K562 (cell line): ENCODE results near the gene CD46. TPM values are rescaled to one million over a fixed set of nuclear protein-coding genes. Genes with fewer than 3 reads are reported as not detected.
"Not testable (repeated sequence)": the region's sequence is repeated elsewhere in the genome, so short reads cannot be mapped to it uniquely, and the experiment has no call there.

ENCODE experiments used
- ATAC-seq: fragments of 200-7000 bp; cut with Tn5 transposase; 3 replicates; pipeline ENCODE4 v1.9.1; 2020; ENCODE audit warnings: moderate library complexity
- BruUV-seq: library from RNA; stranded (reverse); fragments of 400-500 nt; replicated peaks from 2 replicates; lab custom pipeline; 2021; lab: Mats Ljungman, UMichigan
- CTCF ChIA-PET: fragments of 300-600 bp; formaldehyde crosslinking; extraction: SDS; loops from one replicate; lab custom pipeline; 2021; ENCODE audit warnings: low intra/inter-chr PET ratio; lab: Yijun Ruan, JAX
- POLR2A ChIA-PET: fragments of 300-600, 350-650 bp; sonication (Branson Sonifier 250); formaldehyde crosslinking; extraction: SDS; loops from one replicate; lab custom pipeline; 2021; ENCODE audit warnings: antibody characterized with exemption, inconsistent platforms; lab: Yijun Ruan, JAX
- DNase-seq, 4 experiments: peaks; one replicate each; pipeline versions ENCODE4 v3.0.0 to v3.0.0-alpha.2; 2011 to 2018; ENCODE audit warnings: low spot score in 3 of 4, mixed read lengths in 3 of 4; ENCODE audit errors: extremely low read depth in 1 of 4
- FAIRE-seq: peaks from 2 replicates; lab custom pipeline; 2011; peaks lifted over from hg19 to GRCh38; lab: Jason Lieb, UNC
- H2AFZ ChIP-seq: 2 replicates; pipeline ENCODE4 v1.6.0; 2011; ENCODE audit warnings: low read depth, low read length, control low read depth, inconsistent platforms
- H3K27ac ChIP-seq: fragments of 200-600 bp; 3 replicates; pipeline ENCODE4 v1.8.0; 2011; ENCODE audit warnings: low read depth, mild to moderate bottlenecking, control low read depth, inconsistent platforms, low read length, moderate library complexity, mixed read lengths; ENCODE audit errors: extremely low read depth
- H3K27me3 ChIP-seq, 2 experiments: fragments of 300-600 bp in 1 of 2; 2 replicates in 1 of 2; 3 replicates in 1 of 2; pipeline versions ENCODE4 v1.6.0 to v1.8.0; 2011; ENCODE audit warnings: inconsistent platforms in 2 of 2, low read length in 2 of 2, mild to moderate bottlenecking in 1 of 2, mixed read lengths in 1 of 2, moderate library complexity in 1 of 2; ENCODE audit not compliant: control insufficient read depth in 2 of 2, insufficient read depth in 2 of 2
- H3K36me3 ChIP-seq: fragments of 300-600 bp; 3 replicates; pipeline ENCODE4 v1.8.0; 2011; ENCODE audit warnings: mild to moderate bottlenecking, low read length, inconsistent platforms; ENCODE audit not compliant: control insufficient read depth, insufficient read depth
- H3K4me1 ChIP-seq, 2 experiments: fragments of 200-600 bp in 1 of 2; replicated peaks in 1 of 2; 2 replicates in 1 of 2; 3 replicates in 1 of 2; pipeline versions ENCODE4 v1.5.1 to v1.8.0; 2011; ENCODE audit warnings: inconsistent platforms in 2 of 2, low read length in 2 of 2, mild to moderate bottlenecking in 1 of 2, mixed read lengths in 1 of 2, moderate library complexity in 1 of 2; ENCODE audit not compliant: control insufficient read depth in 2 of 2, insufficient read depth in 2 of 2
- H3K4me2 ChIP-seq: 2 replicates; pipeline ENCODE4 v1.6.1; 2011; ENCODE audit warnings: low read length, control low read depth, inconsistent platforms, mixed read lengths; ENCODE audit not compliant: insufficient read depth
- H3K4me3 ChIP-seq: fragments of 200-600 bp; sonication (generic), shearing (Covaris generic); 2 replicates; pipeline ENCODE4 v1.5.1; 2016; ENCODE audit warnings: control low read depth, inconsistent platforms
- H3K79me2 ChIP-seq: fragments of 200-600 bp; 3 replicates; pipeline ENCODE4 v1.8.0; 2011; ENCODE audit warnings: low read length, inconsistent platforms; ENCODE audit not compliant: control insufficient read depth, insufficient read depth
- H3K9ac ChIP-seq, 2 experiments: 2 replicates each; pipeline versions ENCODE4 v1.6.0 to v1.6.1; 2011; ENCODE audit warnings: low read depth in 2 of 2, low read length in 2 of 2, control low read depth in 1 of 2, inconsistent platforms in 1 of 2, mild to moderate bottlenecking in 1 of 2, mixed read lengths in 1 of 2; ENCODE audit not compliant: insufficient read depth in 1 of 2
- H3K9me1 ChIP-seq: one replicate; pipeline ENCODE4 v1.6.0; 2011; ENCODE audit warnings: inconsistent platforms, mild to moderate bottlenecking, low read length, moderate library complexity; ENCODE audit not compliant: control insufficient read depth, insufficient read depth
- H3K9me3 ChIP-seq: replicated peaks from 2 replicates; pipeline ENCODE4 v1.5.1; 2011; ENCODE audit warnings: low read depth, low read length, inconsistent platforms; ENCODE audit not compliant: control insufficient read depth, insufficient read depth
- H4K20me1 ChIP-seq: replicated peaks from 2 replicates; pipeline ENCODE4 v1.6.1; 2011; ENCODE audit warnings: low read length, inconsistent platforms, mixed read lengths; ENCODE audit not compliant: control insufficient read depth, insufficient read depth
- BCL6 ChIP-seq: fragments of 250-450 bp; sonication (Bioruptor Pico); IDR thresholded peaks from 2 replicates; pipeline ENCODE4 v1.4.0; 2020
- FOXM1 ChIP-seq, 2 experiments: fragments of 450-650 bp in 1 of 2; sonication (generic) in 1 of 2; formaldehyde crosslinking in 1 of 2; IDR thresholded peaks; 2 replicates each; pipeline versions ENCODE4 v1.6.1 to v1.9.0; 2017 to 2022; ENCODE audit warnings: low read depth in 2 of 2, mild to moderate bottlenecking in 2 of 2, missing genetic modification reagents in 1 of 2, moderate library complexity in 1 of 2
- JUND ChIP-seq, 2 experiments: IDR thresholded peaks; 2 replicates in 1 of 2; 3 replicates in 1 of 2; pipeline ENCODE4 v1.6.1; 2011; ENCODE audit warnings: borderline replicate concordance in 2 of 2, low read depth in 2 of 2, low read length in 2 of 2, improper control_type of control experiment in 1 of 2, missing biosample characterization in 1 of 2, missing genetic modification characterization in 1 of 2, missing genetic modification reagents in 1 of 2
- MCM7 ChIP-seq, 2 experiments: fragments of 450-650 bp; IDR thresholded peaks; 2 replicates each; pipeline ENCODE4 v1.6.1; 2016 to 2018
- MNT ChIP-seq, 2 experiments: fragments of 450-650 bp; conservative IDR thresholded peaks; 2 replicates each; pipeline ENCODE4 v1.6.1; 2017; ENCODE audit warnings: mild to moderate bottlenecking in 2 of 2, moderate library complexity in 2 of 2
- PREB ChIP-seq: sonication (generic); formaldehyde crosslinking; IDR thresholded peaks from 2 replicates; pipeline ENCODE4 v1.8.1; 2023; ENCODE audit warnings: mild to moderate bottlenecking, missing genetic modification reagents
- RAD21 ChIP-seq, 2 experiments: fragments of 250-450 bp in 1 of 2; fragments of 450-650 bp in 1 of 2; sonication (Bioruptor Pico) in 1 of 2; formaldehyde crosslinking in 1 of 2; IDR thresholded peaks in 1 of 2; conservative IDR thresholded peaks in 1 of 2; 2 replicates each; pipeline versions ENCODE4 v1.4.0 to v1.8.0; 2020 to 2022; ENCODE audit warnings: mild to moderate bottlenecking in 2 of 2, moderate library complexity in 1 of 2
- RCOR1 ChIP-seq, 2 experiments: IDR thresholded peaks; 2 replicates each; pipeline ENCODE4 v1.6.1; 2012; ENCODE audit warnings: low read depth in 2 of 2, low read length in 2 of 2, borderline replicate concordance in 1 of 2, improper control_type of control experiment in 1 of 2
- RFX1 ChIP-seq: fragments of 450-650 bp; IDR thresholded peaks from 2 replicates; pipeline ENCODE4 v1.6.1; 2016; ENCODE audit warnings: mild to moderate bottlenecking, moderate library complexity
- RHOXF2B ChIP-seq: fragments of 250-450 bp; sonication (Bioruptor Pico); conservative IDR thresholded peaks from 2 replicates; pipeline ENCODE4 v1.5.1; 2021
- STAT5A ChIP-seq: IDR thresholded peaks from 2 replicates; pipeline ENCODE4 v1.6.1; 2012; ENCODE audit warnings: low read length, inconsistent platforms, borderline replicate concordance
- ZNF384 ChIP-seq: IDR thresholded peaks from 2 replicates; pipeline ENCODE4 v1.6.1; 2012; ENCODE audit warnings: low read depth, low read length, improper control_type of control experiment
- WGBS: fragments of 100-300 bp; shearing (Covaris generic); methylation state at CpG from one replicate; pipeline ENCODE4 v1.1.6; 2016; ENCODE audit warnings: low coverage, mixed read lengths; ENCODE audit not compliant: insufficient coverage; ENCODE audit errors: missing lambda C conversion rate; 5-methylcytosine and 5-hydroxymethylcytosine counted together
- in situ Hi-C: fragments of 300-500 bp; cut with MboI; formaldehyde crosslinking; loops from 4 replicates; pipeline ENCODE4 v1.15.0; 2018; ENCODE audit warnings: inconsistent platforms, mixed read lengths
- intact Hi-C: fragments of 100-400 bp; cut with micrococcal nuclease; formaldehyde crosslinking; loops from 2 replicates; pipeline ENCODE4 v1.14.2; 2022
- polyA plus RNA-seq, 8 experiments: library from polyadenylated mRNA; depleted of rRNA in 4 of 8; stranded (reverse) in 5 of 8; unstranded in 3 of 8; fragments of >200 nt; fragmentation: Nextera tagmentation in 2 of 8; fragmentation: Illumina TruSeq in 1 of 8; extraction: Ambion mirVana in 2 of 8; extraction: Trizol in 1 of 8; gene quantifications; 2 replicates each; pipeline versions ENCODE4 v1.2.1 to v1.2.3, GENCODE V29; 2011 to 2014; ENCODE audit warnings: inconsistent platforms in 1 of 8, missing spikeins in 1 of 8
- total RNA-seq, 7 experiments: library from RNA; depleted of rRNA in 6 of 7; stranded (reverse); fragments of >200 nt in 6 of 7; fragmentation: Illumina TruSeq in 2 of 7; extraction: Trizol in 2 of 7; gene quantifications; 2 replicates each; pipeline versions ENCODE4 v1.2.1 to v1.2.3, GENCODE V29; 2011 to 2021; ENCODE audit warnings: low replicate concordance in 1 of 7

The CD46 gene
- total and polyA plus RNA-seq, 9 of the 15 experiments (the other 6 are each of a cell fraction or from before 2014, with no cell fraction given) = 87.9 to 374 (median 156) TPM

DNA sequence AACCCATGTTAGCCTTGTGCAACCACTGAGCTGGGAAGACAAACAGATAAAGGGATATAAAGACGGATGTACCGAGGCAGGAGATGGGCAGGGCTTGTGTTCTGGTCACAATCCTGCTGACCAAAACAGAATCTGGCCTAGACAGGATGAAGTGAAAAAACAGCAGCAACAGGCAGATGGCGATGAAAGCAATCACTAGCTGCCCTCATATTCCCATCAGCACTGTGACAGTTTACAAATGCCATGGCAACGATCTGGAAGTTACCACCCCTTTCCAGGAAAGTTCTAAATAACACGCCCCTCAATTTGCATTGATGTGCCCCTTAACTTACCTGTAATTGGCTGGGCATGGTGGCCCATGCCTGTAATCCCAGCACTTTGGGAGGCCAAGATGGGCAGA, 40.6 kb upstream of the CD46 start (continued):
- TF ChIP-seq RFX1 (peak; percentile 95), FOXM1 (IDR thresholded peaks at IDR 0.05; ENCODE audit: low read depth) (no peak), FOXM1 (CRISPR knock-in tag; IDR thresholded peaks at IDR 0.05; ENCODE audit: low read depth) (no peak), MCM7 (IDR thresholded peaks at IDR 0.05) (no peak), PREB (peak; percentile 72; the same call in 1 of the 2 replicates), RAD21 (CRISPR knock-in tag; conservative IDR thresholded peaks at IDR 0.05 in 1 of 2, IDR thresholded peaks at IDR 0.05 in 1 of 2) (peak; percentile 63 to 83), RCOR1 (IDR thresholded peaks at IDR 0.05; ENCODE audit: borderline replicate concordance in 1 of 2, low read depth in 2 of 2, low read length in 2 of 2) (0 out of 4 replicates have a peak, but pooled peaks of 1 of the 2 experiments have one; percentile 45), MNT (conservative IDR thresholded peaks at IDR 0.05) (peak in 1 of 2 experiments; percentile 37; a peak in 1 of 4 replicates), JUND (IDR thresholded peaks at IDR 0.05; ENCODE audit: borderline replicate concordance, low read depth, low read length) (no peak; the same call in 1 of the 2 replicates), JUND (tag; IDR thresholded peaks at IDR 0.05; ENCODE audit: borderline replicate concordance, low read depth, low read length) (peak; percentile 27; the same call in 1 of the 3 replicates), RHOXF2B (CRISPR knock-in tag) (no peak), ZNF384 (peak; percentile 55; the same call in 1 of the 2 replicates), STAT5A (peak; percentile 59), BCL6 (CRISPR knock-in tag) (no peak)

DNA sequence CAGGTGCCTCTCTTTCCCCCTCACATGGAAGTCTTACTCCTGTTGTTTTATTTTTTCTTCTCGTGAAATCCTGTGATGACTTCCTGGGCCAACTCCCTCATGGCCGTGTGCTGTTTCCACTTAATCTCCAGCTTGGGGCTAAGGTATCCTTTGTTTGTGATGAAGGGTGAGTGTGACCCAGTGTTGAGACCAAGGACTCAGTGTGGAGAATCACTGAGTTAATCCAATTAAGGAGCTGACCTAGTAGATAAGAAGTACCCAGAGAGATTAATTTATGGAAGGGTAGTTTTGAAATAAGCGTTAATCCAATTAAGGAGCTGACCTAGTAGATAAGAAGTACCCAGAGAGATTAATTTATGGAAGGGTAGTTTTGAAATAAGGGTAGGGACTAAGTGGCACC, 39.2 kb upstream of the CD46 start:
- H3K79me2 ChIP-seq, in situ Hi-C loops, H3K4me1 ChIP-seq, H3K9me1 ChIP-seq, H3K27ac ChIP-seq, ATAC-seq, BruUV-seq, H3K9ac ChIP-seq, DNase-seq, FAIRE-seq, H3K36me3 ChIP-seq, H3K4me3 ChIP-seq, H4K20me1 ChIP-seq, H2AFZ ChIP-seq, CTCF ChIA-PET, H3K4me2 ChIP-seq, H3K27me3 ChIP-seq, H3K9me3 ChIP-seq: not testable (repeated sequence)
- POLR2A ChIA-PET = interaction anchor here (0.7 kb wide), 1 partner anchor 111 kb away, joined by 4 read pairs; no protein-coding TSS in a partner anchor
- intact Hi-C loops = loop anchor here (10.0 kb wide), 1 partner anchor 252 kb away; no protein-coding TSS in a partner anchor
- WGBS = 45% methylated on average over 3 of the region's 3 CpGs
